ENCODE measurements around the gene MGAT4B.

DNA sequence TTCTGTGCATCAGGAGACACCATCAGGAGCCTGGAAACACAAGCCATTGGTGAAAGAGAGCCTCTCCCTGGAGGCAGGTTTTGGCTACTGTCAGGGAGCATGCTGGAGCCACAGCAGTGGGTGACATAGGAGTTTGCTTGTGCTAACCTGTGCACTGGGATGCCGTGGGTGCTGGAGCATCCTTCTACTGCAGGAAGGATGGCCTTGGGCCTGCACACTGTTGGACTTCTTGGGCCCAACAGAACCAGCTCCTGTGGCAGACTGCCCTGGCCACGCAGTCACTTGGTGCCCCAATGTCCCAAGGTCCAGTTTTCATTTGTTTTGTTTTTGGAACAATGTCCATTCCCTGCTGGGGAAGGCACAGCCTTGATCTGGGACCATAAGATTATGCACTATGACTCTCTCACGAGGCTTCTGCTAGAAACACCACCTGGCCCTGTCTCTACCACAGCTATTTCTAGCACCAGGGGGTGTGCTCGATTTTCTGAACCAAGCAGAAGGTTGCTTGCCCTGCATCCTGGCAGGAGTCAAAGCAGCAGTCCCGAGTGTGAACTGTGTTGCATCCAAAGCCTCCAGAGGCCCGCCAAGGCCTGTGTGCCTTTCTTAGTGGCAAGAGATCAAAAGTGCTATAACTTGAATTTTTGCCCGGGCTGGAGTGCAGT is 18.3 kb downstream of the MGAT4B start:
- TF ChIP-seq, protein P1, sequence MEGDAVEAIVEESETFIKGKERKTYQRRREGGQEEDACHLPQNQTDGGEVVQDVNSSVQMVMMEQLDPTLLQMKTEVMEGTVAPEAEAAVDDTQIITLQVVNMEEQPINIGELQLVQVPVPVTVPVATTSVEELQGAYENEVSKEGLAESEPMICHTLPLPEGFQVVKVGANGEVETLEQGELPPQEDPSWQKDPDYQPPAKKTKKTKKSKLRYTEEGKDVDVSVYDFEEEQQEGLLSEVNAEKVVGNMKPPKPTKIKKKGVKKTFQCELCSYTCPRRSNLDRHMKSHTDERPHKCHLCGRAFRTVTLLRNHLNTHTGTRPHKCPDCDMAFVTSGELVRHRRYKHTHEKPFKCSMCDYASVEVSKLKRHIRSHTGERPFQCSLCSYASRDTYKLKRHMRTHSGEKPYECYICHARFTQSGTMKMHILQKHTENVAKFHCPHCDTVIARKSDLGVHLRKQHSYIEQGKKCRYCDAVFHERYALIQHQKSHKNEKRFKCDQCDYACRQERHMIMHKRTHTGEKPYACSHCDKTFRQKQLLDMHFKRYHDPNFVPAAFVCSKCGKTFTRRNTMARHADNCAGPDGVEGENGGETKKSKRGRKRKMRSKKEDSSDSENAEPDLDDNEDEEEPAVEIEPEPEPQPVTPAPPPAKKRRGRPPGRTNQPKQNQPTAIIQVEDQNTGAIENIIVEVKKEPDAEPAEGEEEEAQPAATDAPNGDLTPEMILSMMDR (IDR thresholded peaks at IDR 0.05) = no peak
- TF ChIP-seq POLR2A (IDR thresholded peaks at IDR 0.05) = no peak
